Pancreas (tissue), 10 donors: ENCODE data around the gene PEAK1. TPM values are rescaled to one million over a fixed set of nuclear protein-coding genes. Genes with fewer than 3 reads are reported as not detected.

Experiments used
- ATAC-seq, 4 donors: fragments of 200-7000 bp; cut with Tn5 transposase; one replicate each; pipeline versions ENCODE4 v1.8.0 to v1.9.1; 2020; ENCODE audit warnings: mild to moderate bottlenecking in 4 of 4, moderate library complexity in 4 of 4
- DNase-seq, 6 donors: peaks; one replicate each; pipeline ENCODE4 v3.0.0-alpha.2; 2020
- FAIRE-seq: peaks from 2 replicates; lab custom pipeline; 2012; peaks lifted over from hg19 to GRCh38; lab: Jason Lieb, UNC
- H3K27ac ChIP-seq, 4 donors: fragments of 200-600 bp; sonication (generic); 1 replicate in 3 of 4; 2 replicates in 1 of 4; pipeline versions ENCODE4 v1.5.0 to v1.8.0; 2020
- H3K27me3 ChIP-seq, 4 donors: fragments of 200-600 bp; one replicate each; pipeline ENCODE4 v1.8.0; 2021
- H3K36me3 ChIP-seq, 3 donors: fragments of 200-600 bp; sonication (generic) in 1 of 3; one replicate each; pipeline versions ENCODE4 v1.5.0 to v1.8.0; 2020 to 2021
- H3K4me1 ChIP-seq, 3 donors: fragments of 200-600 bp; one replicate each; pipeline ENCODE4 v1.8.0; 2021
- H3K4me3 ChIP-seq, 4 donors: fragments of 200-600 bp; sonication (generic) in 2 of 4; one replicate each; pipeline versions ENCODE4 v1.5.0 to v1.8.0; 2020 to 2021
- H3K9me3 ChIP-seq, 4 donors: fragments of 200-600 bp; one replicate each; pipeline ENCODE4 v1.8.0; 2021
- CTCF ChIP-seq, 4 donors: fragments of 200-600 bp; sonication (generic) in 3 of 4; IDR thresholded peaks; one replicate each; pipeline versions ENCODE4 v1.5.0 to v1.8.0; 2021; ENCODE audit warnings: antibody characterized with exemption in 4 of 4
- WGBS, 2 donors: extraction: QIAGEN DNeasy Blood & Tissue Kit; methylation state at CpG; one replicate each; pipeline ENCODE4 v1.1.7; 2013; 5-methylcytosine and 5-hydroxymethylcytosine counted together
- intact Hi-C, 3 donors: fragments of 100-400 bp; cut with DNase I; formaldehyde crosslinking; loops; one replicate each; pipeline versions ENCODE4 v1.11.1 to v1.14.2; 2022
- polyA plus RNA-seq, 2 donors: library from polyadenylated mRNA; stranded (reverse); fragments of 200-250 nt; gene quantifications; one replicate each; pipeline ENCODE4 v1.2.3, GENCODE V29; 2013
- total RNA-seq, 6 donors: library from RNA; stranded (reverse); fragmentation: NEBNext Ultra II Directional in 4 of 6; extraction: Animal tissue kit (Norgen Biotek cat#: 25700) in 4 of 6; gene quantifications; one replicate each; pipeline versions ENCODE4 v1.2.1 to v1.2.4, GENCODE V29; 2021 to 2023
- donor health status: healthy with polysubstance abuse.
- donor health status: DM: no; HTN: no; CAD: no; lungs with moderate emphysema.
- donor health status: DM: no; HTN: no; CAD: no.
- donor health status: control.
- donor health status: control.
- donor health status: Bipolar disorder and iron deficiency.
- donor health status: DM: yes; HTN: yes; CAD: no.
- donor health status: DM: no; HTN: no; CAD: no.
- donor health status: DM: no; HTN: no; CAD: no.
- donor health status: DM: yes; HTN: yes; CAD: no.

Gene PEAK1
- total and polyA plus RNA-seq, 8 donors, result 1.8 to 27.6 (median 12.1) TPM

- FAIRE-seq (no peak), ATAC-seq (no peak), DNase-seq (no peak)
- no peaks in the 10 kb centered on the region for H3K27me3 ChIP-seq
- no peaks in the 10 kb centered on the region for H3K4me1 ChIP-seq
- H3K36me3 ChIP-seq, result no peaks in the 10 kb centered on the region
- intact Hi-C loops, result no loop called here
- WGBS, 2 donors, result 88 to 89% methylated on average over 8 of the region's 8 CpGs
- no peaks in the 10 kb centered on the region for H3K9me3 ChIP-seq
- no peak overlapping the region for H3K27ac ChIP-seq
- H3K4me3 ChIP-seq, result no peak overlapping the region
- no peak for TF ChIP-seq CTCF (IDR thresholded peaks at IDR 0.05)
Observed at GRCh38 chr15:77311618-77312398, 108.1 kb downstream of the PEAK1 start.

GRCh38 chr15:77311020-77311419 is 108.9 kb downstream of the PEAK1 start:
- intact Hi-C loops, result no loop called here
- Histone ChIP-seq H3K4me3 (no peak overlapping the region), H3K27ac (no peak overlapping the region), H3K4me1 (no peaks in the 10 kb centered on the region), H3K36me3 (no peaks in the 10 kb centered on the region), H3K9me3 (no peaks in the 10 kb centered on the region), H3K27me3 (no peaks in the 10 kb centered on the region)
- no peak for TF ChIP-seq CTCF (IDR thresholded peaks at IDR 0.05)
- 94 to 96% methylated on average over 4 of the region's 4 CpGs for WGBS, 2 donors
- DNase-seq, result no peak
- ATAC-seq, result no peak
- no peak for FAIRE-seq

- no peaks in the 10 kb centered on the region for H3K9me3 ChIP-seq
- no peaks in the 10 kb centered on the region for H3K4me1 ChIP-seq
- intact Hi-C loops, result no loop called here
- H3K27ac ChIP-seq, result no peak overlapping the region
- FAIRE-seq (no peak), ATAC-seq (no peak), DNase-seq (no peak)
- TF ChIP-seq CTCF (IDR thresholded peaks at IDR 0.05), result no peak
- no peak overlapping the region for H3K4me3 ChIP-seq
- no peaks in the 10 kb centered on the region for H3K36me3 ChIP-seq
- no peaks in the 10 kb centered on the region for H3K27me3 ChIP-seq
Observed at GRCh38 chr15:77309392-77309791, 110.5 kb downstream of the PEAK1 start.

GRCh38 chr15:77305953-77306352 is 114.0 kb downstream of the PEAK1 start:
- FAIRE-seq, result no peak
- H3K4me1 ChIP-seq, result no peaks in the 10 kb centered on the region
- no peak overlapping the region for H3K4me3 ChIP-seq
- no peak for ATAC-seq
- TF ChIP-seq CTCF (IDR thresholded peaks at IDR 0.05), result no peak
- H3K27me3 ChIP-seq, result no peaks in the 10 kb centered on the region
- intact Hi-C loops, result no loop called here
- DNase-seq, result no peak
- no peaks in the 10 kb centered on the region for H3K9me3 ChIP-seq
- no peak overlapping the region for H3K27ac ChIP-seq
- no peaks in the 10 kb centered on the region for H3K36me3 ChIP-seq
- WGBS, 2 donors, result 88 to 95% methylated on average over 2 of the region's 2 CpGs

- no peak overlapping the region for H3K27ac ChIP-seq
- DNase-seq, result no peak
- WGBS, 2 donors, result 77 to 84% methylated on average over 2 of the region's 2 CpGs
- no peak overlapping the region for H3K4me3 ChIP-seq
- TF ChIP-seq CTCF (IDR thresholded peaks at IDR 0.05), result no peak
- no peaks in the 10 kb centered on the region for H3K27me3 ChIP-seq
- intact Hi-C loops, result no loop called here
- no peaks in the 10 kb centered on the region for H3K4me1 ChIP-seq
- ATAC-seq, result no peak
- H3K9me3 ChIP-seq, result no peaks in the 10 kb centered on the region
- H3K36me3 ChIP-seq, result no peaks in the 10 kb centered on the region
- no peak for FAIRE-seq
Observed at GRCh38 chr15:77296773-77297337, 123.0 kb downstream of the PEAK1 start.
